ENCODE data around the gene COX18.

Gene COX18

DNA sequence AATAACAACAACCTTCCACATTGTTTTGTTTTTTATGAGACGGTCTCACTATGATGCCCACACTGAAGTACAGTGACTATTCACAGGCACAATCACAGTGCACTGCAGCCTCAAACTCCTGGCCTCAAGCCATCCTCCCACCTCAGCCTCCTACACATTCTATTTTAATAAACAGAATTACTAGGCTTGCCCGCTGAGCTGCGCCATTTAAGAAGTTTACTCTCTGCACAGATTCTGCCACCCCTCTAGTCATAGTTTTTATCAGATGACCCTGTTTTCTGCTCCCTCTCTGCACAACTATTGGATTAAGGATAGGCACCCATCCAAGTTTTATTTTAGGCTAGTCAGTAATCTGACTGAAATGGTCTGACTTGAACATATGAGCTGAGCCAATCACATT lies 11.3 kb upstream of the COX18 start:
- Histone ChIP-seq H3K9me3 (ENCODE audit: low read length) (no peaks in the 10 kb centered on the region), H3K4me3 (ENCODE audit: low read depth in 1 of 2, low read length in 2 of 2) (no peak overlapping the region), H3K36me3 (ENCODE audit: insufficient read depth, low read length) (peaks cover 13% of the 10 kb centered on the region), H3K27ac (ENCODE audit: low read depth, low read length) (no peak overlapping the region), H3K27me3 (ENCODE audit: control insufficient read depth in 1 of 2, insufficient read depth in 2 of 2, low read length in 2 of 2) (no peaks in the 10 kb centered on the region), H3K4me1 (ENCODE audit: insufficient read depth, low read length) (no peaks in the 10 kb centered on the region), H3K9ac (ENCODE audit: low read length) (no peak overlapping the region)

DNA sequence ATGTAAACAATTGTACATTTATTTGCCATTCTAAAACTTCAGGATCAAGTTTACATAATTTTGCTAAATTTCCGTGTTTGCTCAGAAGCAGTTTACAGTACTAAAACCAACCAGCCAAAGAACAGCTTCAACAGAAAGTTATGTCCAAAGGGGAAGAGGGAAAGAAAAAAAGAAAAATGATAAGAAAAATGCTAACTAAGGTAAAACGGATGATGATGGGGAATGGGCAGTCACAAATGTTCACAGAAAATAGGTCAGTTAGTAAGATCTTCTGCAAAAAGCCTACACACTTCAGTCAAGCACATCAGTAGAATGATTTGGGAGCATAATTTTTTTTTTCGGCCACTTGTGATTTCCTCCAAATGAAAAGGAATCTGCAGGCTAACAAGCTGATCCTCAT lies 6.3 kb upstream of the COX18 start:
- H3K36me3 ChIP-seq (ENCODE audit: insufficient read depth, low read length): peaks cover 13% of the 10 kb centered on the region

DNA sequence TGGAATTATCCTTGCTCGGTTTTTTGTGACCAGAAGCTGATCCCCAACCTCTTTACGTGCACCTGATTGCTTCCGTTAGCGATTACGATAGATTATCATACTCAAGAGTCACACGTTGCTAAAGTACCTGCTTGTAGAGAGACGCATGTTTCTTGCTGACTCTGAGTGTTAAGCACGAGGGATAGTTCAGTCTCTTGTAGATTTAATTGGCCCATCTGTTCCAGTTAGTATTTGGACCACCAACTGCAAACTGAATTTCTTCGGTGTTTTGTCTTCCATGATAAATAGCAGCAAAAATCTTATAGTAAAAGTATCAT lies 516 bp upstream of the COX18 start:
- Histone ChIP-seq H3K9ac (ENCODE audit: low read length) (peak overlapping the region; percentile 87), H3K9me3 (ENCODE audit: low read length) (no peaks in the 10 kb centered on the region), H3K27me3 (ENCODE audit: control insufficient read depth in 1 of 2, insufficient read depth in 2 of 2, low read length in 2 of 2) (no peaks in the 10 kb centered on the region), H3K36me3 (ENCODE audit: insufficient read depth, low read length) (no peaks in the 10 kb centered on the region), H3K27ac (ENCODE audit: low read depth, low read length) (peak overlapping the region; percentile 91), H3K4me1 (ENCODE audit: insufficient read depth, low read length) (peaks cover 17% of the 10 kb centered on the region), H3K4me3 (ENCODE audit: low read depth in 1 of 2, low read length in 2 of 2) (peak overlapping the region; percentile 40 to 96)

More for the DNA sequence above, 6.3 kb upstream of the COX18 start:
- H3K27me3 ChIP-seq (ENCODE audit: control insufficient read depth in 1 of 2, insufficient read depth in 2 of 2, low read length in 2 of 2): no peaks in the 10 kb centered on the region
- H3K27ac ChIP-seq (ENCODE audit: low read depth, low read length): no peak overlapping the region
- no peak overlapping the region for H3K9ac ChIP-seq (ENCODE audit: low read length)
- no peaks in the 10 kb centered on the region for H3K9me3 ChIP-seq (ENCODE audit: low read length)
- H3K4me3 ChIP-seq (ENCODE audit: low read depth in 1 of 2, low read length in 2 of 2): no peak overlapping the region
- no peaks in the 10 kb centered on the region for H3K4me1 ChIP-seq (ENCODE audit: insufficient read depth, low read length)

DNA sequence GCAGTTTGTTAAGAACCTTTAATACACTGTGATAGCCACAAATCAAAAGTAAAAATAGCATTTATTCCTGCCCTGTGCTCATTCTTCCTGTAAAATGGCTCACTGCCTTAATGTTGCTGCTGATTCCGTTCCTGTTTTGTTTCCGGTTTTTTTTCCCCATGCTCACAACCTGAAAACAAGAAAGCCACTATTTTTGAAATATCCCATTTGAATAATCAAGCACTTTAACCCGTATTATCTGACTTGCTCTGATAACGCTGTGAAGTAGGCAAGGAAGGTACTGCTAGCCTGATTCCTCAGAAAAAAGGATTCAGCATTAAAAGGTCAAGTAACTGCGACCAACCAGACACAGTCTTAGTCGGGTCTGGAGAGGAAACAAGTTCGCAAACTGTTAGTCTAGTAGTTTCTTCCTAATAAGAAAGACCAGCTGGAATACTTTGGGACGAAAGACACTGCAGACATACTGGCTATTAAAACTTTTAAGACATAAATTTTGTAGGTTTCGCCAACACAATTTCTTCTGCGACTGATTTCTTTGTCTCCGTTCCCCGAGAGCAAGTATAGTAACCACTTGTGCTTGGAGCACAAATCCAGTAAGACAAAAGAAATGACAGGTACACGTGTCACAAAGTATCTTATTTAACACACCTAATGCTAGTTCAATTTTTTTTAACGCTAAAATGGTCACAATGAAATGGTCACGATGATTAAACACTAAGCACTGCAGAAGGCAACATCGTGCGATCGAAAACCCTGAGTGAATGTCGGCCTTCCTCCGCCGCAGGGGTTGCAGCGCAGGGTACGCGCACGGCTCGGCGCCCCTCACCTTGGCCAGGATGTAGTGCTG lies 802 bp downstream of the COX18 start:
- Histone ChIP-seq H3K9ac (ENCODE audit: low read length) (peak overlapping the region; percentile 83), H3K4me3 (ENCODE audit: low read depth in 1 of 2, low read length in 2 of 2) (peak overlapping the region; percentile 66 to 96), H3K27me3 (ENCODE audit: control insufficient read depth in 1 of 2, insufficient read depth in 2 of 2, low read length in 2 of 2) (no peaks in the 10 kb centered on the region), H3K36me3 (ENCODE audit: insufficient read depth, low read length) (peaks cover 6% of the 10 kb centered on the region), H3K27ac (ENCODE audit: low read depth, low read length) (peak overlapping the region; percentile 91), H3K9me3 (ENCODE audit: low read length) (no peaks in the 10 kb centered on the region), H3K4me1 (ENCODE audit: insufficient read depth, low read length) (peaks cover 17% of the 10 kb centered on the region)

DNA sequence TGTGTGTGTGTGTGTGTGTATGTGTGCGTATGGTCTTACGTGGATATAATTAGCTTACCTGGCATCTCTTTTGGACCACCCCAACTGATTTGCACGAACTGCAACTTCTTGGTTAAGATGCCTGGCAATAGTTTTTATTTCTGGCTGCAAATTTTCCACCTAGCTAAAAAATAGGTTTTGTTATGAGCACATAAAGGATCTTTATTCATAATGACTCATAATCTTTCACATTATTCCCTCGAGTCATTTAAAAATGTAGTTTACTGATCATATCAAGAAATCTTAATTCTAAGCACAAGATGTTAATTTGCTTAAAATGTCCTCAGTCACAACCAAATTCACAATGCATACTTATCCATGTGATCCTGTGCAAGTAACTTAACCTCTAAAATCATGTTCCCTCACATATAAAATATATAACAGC lies 1.5 kb downstream of the COX18 start:
- peak overlapping the region; percentile 66 to 96 for H3K4me3 ChIP-seq (ENCODE audit: low read depth in 1 of 2, low read length in 2 of 2)
- peak overlapping the region; percentile 91 for H3K27ac ChIP-seq (ENCODE audit: low read depth, low read length)
- no peaks in the 10 kb centered on the region for H3K9me3 ChIP-seq (ENCODE audit: low read length)
- no peaks in the 10 kb centered on the region for H3K27me3 ChIP-seq (ENCODE audit: control insufficient read depth in 1 of 2, insufficient read depth in 2 of 2, low read length in 2 of 2)
- H3K4me1 ChIP-seq (ENCODE audit: insufficient read depth, low read length): peaks cover 17% of the 10 kb centered on the region
- H3K36me3 ChIP-seq (ENCODE audit: insufficient read depth, low read length): peaks cover 6% of the 10 kb centered on the region
- peak overlapping the region; percentile 83 for H3K9ac ChIP-seq (ENCODE audit: low read length)

DNA sequence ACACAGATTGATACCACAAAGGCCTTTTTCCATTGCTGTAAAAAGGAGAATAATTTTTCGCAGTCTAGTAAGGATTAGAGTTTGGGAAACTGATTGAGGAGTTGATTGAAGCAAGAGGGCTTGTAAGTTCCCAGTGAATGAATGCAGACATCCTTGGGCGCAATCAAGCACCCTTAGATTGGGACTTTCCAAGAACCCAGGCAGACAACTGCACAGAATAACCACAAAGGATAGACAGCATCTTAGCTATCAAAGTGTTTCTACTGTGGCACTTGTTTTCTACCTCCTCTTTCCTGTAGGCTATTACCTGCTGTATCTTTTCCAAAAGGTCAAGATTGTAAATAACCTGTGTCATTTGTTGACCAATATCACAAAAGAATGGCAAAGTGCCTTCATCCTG lies 2.6 kb downstream of the COX18 start:
- no peaks in the 10 kb centered on the region for H3K9me3 ChIP-seq (ENCODE audit: low read length)
- no peaks in the 10 kb centered on the region for H3K27me3 ChIP-seq (ENCODE audit: control insufficient read depth in 1 of 2, insufficient read depth in 2 of 2, low read length in 2 of 2)
- H3K36me3 ChIP-seq (ENCODE audit: insufficient read depth, low read length): peaks cover 6% of the 10 kb centered on the region
- no peak overlapping the region for H3K4me3 ChIP-seq (ENCODE audit: low read depth in 1 of 2, low read length in 2 of 2)
- peaks cover 17% of the 10 kb centered on the region for H3K4me1 ChIP-seq (ENCODE audit: insufficient read depth, low read length)
- H3K9ac ChIP-seq (ENCODE audit: low read length): no peak overlapping the region
- no peak overlapping the region for H3K27ac ChIP-seq (ENCODE audit: low read depth, low read length)

DNA sequence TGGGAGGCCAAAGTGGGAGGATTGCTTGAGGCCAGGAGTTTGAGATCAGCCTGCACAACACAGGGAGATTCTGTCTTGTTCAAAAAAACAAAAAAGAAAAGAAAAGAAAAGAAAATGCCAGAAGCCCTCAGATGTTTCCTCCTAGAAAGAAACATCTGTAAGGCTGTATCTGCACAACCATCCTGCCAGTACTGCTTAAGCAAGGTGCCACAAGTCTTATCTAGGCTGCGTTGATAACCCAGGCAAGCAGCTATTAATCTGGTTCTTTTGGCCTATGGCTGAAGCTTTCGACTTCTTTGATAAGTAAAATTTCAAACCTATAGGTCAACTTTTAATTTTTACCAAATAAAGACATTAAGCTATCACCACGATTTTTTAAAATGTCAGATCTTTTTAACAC lies 3.1 kb downstream of the COX18 start:
- Histone ChIP-seq H3K36me3 (ENCODE audit: insufficient read depth, low read length) (peaks cover 6% of the 10 kb centered on the region), H3K4me3 (ENCODE audit: low read depth in 1 of 2, low read length in 2 of 2) (no peak overlapping the region), H3K27ac (ENCODE audit: low read depth, low read length) (no peak overlapping the region), H3K4me1 (ENCODE audit: insufficient read depth, low read length) (peaks cover 17% of the 10 kb centered on the region), H3K9ac (ENCODE audit: low read length) (no peak overlapping the region), H3K27me3 (ENCODE audit: control insufficient read depth in 1 of 2, insufficient read depth in 2 of 2, low read length in 2 of 2) (no peaks in the 10 kb centered on the region), H3K9me3 (ENCODE audit: low read length) (no peaks in the 10 kb centered on the region)

DNA sequence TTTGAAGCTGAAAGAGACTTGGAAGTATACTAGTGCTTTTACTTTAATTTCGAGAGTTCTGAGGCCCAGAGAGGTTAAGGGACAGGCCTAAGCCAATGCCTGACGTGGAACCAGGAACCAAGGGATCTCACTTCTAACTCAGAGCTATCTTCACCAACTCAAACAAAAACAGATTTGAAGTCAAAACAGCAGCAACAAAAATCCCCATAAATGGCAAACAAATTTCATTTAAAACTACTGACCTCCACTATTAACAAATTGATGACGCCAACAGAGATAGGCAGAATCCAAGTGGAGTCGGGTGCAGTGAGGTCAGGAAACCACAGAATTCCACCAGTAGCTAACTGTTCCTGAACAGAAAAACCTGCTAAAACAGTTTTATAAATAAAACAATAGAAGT lies 5.0 kb downstream of the COX18 start:
- no peaks in the 10 kb centered on the region for H3K9me3 ChIP-seq (ENCODE audit: low read length)
- H3K27me3 ChIP-seq (ENCODE audit: control insufficient read depth in 1 of 2, insufficient read depth in 2 of 2, low read length in 2 of 2): no peaks in the 10 kb centered on the region
- H3K9ac ChIP-seq (ENCODE audit: low read length): no peak overlapping the region
- H3K36me3 ChIP-seq (ENCODE audit: insufficient read depth, low read length): peaks cover 15% of the 10 kb centered on the region
- H3K4me3 ChIP-seq (ENCODE audit: low read depth in 1 of 2, low read length in 2 of 2): no peak overlapping the region
- no peak overlapping the region for H3K27ac ChIP-seq (ENCODE audit: low read depth, low read length)
- H3K4me1 ChIP-seq (ENCODE audit: insufficient read depth, low read length): peaks cover 9% of the 10 kb centered on the region

DNA sequence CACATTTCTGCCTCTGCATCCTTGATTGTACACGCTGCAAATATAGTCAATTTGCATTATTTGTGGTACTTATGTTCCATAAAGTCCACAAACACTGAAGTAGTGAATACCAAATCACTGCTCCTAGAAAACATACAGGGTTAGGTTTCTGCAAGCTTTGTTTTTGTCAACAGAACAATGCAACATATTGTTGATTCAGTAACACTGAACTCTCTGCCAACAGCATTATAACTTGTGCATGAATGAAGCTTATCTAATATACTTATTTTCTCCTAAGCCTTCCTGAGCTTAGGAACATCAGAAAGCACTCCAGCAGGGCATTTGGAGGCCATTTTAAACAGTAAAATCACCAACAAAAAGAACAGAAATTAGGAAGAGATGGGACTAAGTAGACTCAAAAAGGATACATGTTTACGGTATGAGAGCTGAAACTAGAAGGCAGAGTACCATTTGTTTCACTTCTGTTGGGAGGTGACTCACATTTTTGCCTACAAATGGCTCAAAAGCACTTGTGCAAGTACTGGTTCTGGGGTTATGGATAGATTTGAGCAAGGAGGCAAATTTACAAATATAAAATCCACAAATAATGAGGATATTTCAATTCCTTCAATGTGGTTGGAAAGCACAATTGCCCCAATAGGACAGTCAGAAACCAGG lies 14.1 kb downstream of the COX18 start:
- no peak overlapping the region for H3K9ac ChIP-seq (ENCODE audit: low read length)
- no peaks in the 10 kb centered on the region for H3K27me3 ChIP-seq (ENCODE audit: control insufficient read depth in 1 of 2, insufficient read depth in 2 of 2, low read length in 2 of 2)
- peaks cover 43% of the 10 kb centered on the region for H3K36me3 ChIP-seq (ENCODE audit: insufficient read depth, low read length)
- H3K4me1 ChIP-seq (ENCODE audit: insufficient read depth, low read length): no peaks in the 10 kb centered on the region
- H3K4me3 ChIP-seq (ENCODE audit: low read depth in 1 of 2, low read length in 2 of 2): no peak overlapping the region
- no peak overlapping the region for H3K27ac ChIP-seq (ENCODE audit: low read depth, low read length)
- H3K9me3 ChIP-seq (ENCODE audit: low read length): no peaks in the 10 kb centered on the region

DNA sequence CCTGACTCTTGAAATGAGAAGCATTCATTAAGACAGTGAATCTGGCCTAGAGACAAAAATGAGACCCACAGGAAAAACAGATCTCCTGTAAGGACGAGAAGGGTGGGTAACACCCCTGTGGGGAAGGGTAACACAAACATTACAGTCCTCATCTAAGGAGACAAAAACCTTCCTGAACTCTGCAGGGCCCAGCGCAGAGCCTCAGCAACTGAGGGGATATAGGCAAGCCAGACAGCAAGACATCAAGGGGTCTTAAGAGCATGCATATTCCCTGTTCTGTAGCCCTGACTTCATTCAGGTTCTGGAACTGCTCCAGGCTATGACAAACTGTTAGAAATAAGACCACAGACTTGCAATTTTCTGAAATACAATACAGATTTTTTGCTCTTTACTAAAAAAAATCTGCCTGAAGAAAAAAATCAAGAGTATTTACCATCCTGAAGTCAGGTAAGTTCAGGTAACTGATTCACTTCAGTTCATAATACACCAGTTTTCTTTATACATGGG lies 15.5 kb downstream of the COX18 start:
- H3K4me3 ChIP-seq (ENCODE audit: low read depth in 1 of 2, low read length in 2 of 2): no peak overlapping the region
- H3K9me3 ChIP-seq (ENCODE audit: low read length): no peaks in the 10 kb centered on the region
- no peaks in the 10 kb centered on the region for H3K27me3 ChIP-seq (ENCODE audit: control insufficient read depth in 1 of 2, insufficient read depth in 2 of 2, low read length in 2 of 2)
- peaks cover 33% of the 10 kb centered on the region for H3K36me3 ChIP-seq (ENCODE audit: insufficient read depth, low read length)
- H3K4me1 ChIP-seq (ENCODE audit: insufficient read depth, low read length): no peaks in the 10 kb centered on the region
- H3K27ac ChIP-seq (ENCODE audit: low read depth, low read length): no peak overlapping the region
- no peak overlapping the region for H3K9ac ChIP-seq (ENCODE audit: low read length)

DNA sequence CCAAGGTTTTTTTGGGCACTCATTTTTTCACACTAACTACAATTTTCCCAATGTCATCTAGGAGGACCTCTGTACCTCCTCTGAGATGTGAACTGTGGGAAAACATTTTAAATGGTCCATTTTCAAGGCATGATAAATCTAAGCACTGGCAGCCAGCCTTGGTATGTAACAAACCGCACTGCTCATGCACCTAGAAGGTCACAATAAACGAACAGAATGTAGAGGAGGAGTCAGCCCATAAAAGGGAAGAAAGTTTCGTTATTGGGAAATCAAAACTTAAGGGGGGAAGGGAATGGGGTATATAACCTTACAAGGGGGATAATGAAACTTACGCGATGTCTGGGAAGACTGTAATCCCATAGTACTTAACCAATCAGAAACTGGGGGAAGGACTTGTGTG lies 16.4 kb downstream of the COX18 start:
- H3K27ac ChIP-seq (ENCODE audit: low read depth, low read length): no peak overlapping the region
- H3K9me3 ChIP-seq (ENCODE audit: low read length): no peaks in the 10 kb centered on the region
- peaks cover 25% of the 10 kb centered on the region for H3K36me3 ChIP-seq (ENCODE audit: insufficient read depth, low read length)
- H3K4me3 ChIP-seq (ENCODE audit: low read depth in 1 of 2, low read length in 2 of 2): no peak overlapping the region
- H3K9ac ChIP-seq (ENCODE audit: low read length): no peak overlapping the region
- no peaks in the 10 kb centered on the region for H3K27me3 ChIP-seq (ENCODE audit: control insufficient read depth in 1 of 2, insufficient read depth in 2 of 2, low read length in 2 of 2)
- H3K4me1 ChIP-seq (ENCODE audit: insufficient read depth, low read length): no peaks in the 10 kb centered on the region
